Stimulated activated CD8-positive, alpha-beta memory T cell treated with anti-CD3 and anti-CD28 coated beads, Interleukin-7, amount 100 ng/mL, for 24 hours (primary cell): ENCODE data around the gene CDCP1.
"Not testable (repeated sequence)": the region's sequence is repeated elsewhere in the genome, so short reads cannot be mapped to it uniquely, and the experiment has no call there.

Source experiments
- DNase-seq: peaks from one replicate; pipeline ENCODE4 v3.0.0-alpha.2; 2020; ENCODE audit warnings: low read depth

Gene CDCP1

GRCh38 chr3:45055032-45055410, 91.2 kb downstream of the CDCP1 start:
- DNase-seq: no peak

GRCh38 chr3:45054196-45054857, 91.9 kb downstream of the CDCP1 start:
- DNase-seq: no peak

DNA sequence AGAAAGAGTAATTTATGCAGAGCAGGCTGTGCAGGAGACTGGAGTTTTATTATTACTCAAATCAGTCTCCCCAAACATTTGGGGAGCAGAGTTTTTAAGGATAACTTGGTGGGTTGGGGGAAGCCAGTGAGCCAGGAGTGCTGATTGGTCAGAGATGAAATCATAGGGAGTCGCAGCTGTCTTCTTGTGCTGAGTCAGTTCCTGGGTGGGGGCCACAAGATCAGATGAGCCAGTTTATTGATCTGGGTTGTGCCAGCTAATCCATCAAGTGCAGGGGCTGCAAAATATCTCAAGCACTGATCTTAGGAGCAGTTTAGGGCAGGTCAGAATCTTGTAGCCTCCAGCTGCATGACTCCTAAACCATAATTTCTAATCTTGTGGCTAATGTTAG, 92.4 kb downstream of the CDCP1 start:
- DNase-seq: not testable (repeated sequence)

- DNase-seq: no peak
Measured at GRCh38 chr3:45051685-45052084, 94.5 kb downstream of the CDCP1 start.

GRCh38 chr3:45049807-45050206, 96.4 kb downstream of the CDCP1 start:
- no peak for DNase-seq

DNA sequence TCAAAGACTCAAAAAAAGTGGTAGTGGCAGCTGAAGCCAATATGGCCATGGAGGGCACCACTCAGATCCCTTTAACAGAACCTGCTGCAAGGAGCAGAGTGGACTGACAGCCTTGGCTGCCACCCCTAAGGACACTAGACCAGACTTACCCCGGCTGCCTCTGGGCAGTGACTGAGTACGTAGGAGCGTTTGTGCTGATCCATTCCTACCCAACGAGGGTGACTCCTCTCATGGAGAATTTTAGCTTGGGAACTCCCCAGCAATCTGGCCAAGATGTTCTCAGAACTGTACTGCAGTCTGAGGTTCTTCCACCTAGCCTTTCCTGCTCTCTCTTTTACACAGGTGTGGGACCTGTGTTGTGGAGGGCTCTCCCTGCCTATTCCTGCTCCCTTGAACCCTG, 97.9 kb downstream of the CDCP1 start:
- no peak for DNase-seq

DNA sequence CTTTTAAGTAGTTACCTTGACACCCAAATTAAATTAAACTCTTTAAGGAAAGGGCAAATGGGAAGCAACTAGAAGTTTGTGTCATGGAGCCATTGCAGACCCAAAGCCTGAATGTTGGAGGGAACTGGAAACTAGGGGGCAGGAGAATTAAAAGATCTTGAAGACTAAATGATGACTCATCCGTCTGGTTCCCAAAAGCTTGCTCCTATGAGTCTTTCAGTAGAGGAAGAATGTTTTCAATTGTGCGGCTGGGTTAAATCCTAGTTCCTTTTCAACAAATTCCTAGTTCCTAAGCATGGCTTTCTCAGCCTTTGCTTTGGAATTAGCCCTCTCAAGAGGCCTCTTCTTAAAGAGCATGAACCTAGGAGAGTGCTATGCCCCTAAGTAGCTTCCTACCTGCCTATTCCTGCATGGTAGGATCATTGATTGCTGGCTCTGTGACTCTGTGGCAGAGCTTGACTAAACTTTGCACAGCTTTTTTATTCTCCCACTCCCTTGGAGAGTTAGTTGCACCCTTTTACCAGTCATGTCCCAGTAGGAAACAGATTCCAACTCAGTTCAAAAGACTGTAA, 102.4 kb downstream of the CDCP1 start:
- no peak for DNase-seq

DNA sequence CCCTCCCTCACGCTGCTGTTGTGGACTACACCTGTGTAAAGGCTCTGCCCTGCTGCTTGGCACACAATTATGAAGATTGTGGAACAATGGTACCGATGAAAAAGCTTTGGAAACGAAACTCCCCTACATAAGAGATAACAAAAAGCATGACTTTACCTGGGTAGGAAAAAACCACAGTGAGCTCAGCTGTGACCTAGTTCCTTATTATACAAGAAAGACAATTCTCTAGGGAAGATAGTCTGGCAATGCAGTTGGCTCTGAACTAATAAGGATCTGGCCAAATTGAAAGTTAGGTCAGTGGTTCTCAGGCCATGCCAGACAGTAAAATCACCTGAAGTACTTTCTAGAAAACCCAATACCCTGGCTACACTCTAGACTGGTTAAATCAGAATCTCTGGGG, 104.0 kb downstream of the CDCP1 start:
- DNase-seq: no peak

DNA sequence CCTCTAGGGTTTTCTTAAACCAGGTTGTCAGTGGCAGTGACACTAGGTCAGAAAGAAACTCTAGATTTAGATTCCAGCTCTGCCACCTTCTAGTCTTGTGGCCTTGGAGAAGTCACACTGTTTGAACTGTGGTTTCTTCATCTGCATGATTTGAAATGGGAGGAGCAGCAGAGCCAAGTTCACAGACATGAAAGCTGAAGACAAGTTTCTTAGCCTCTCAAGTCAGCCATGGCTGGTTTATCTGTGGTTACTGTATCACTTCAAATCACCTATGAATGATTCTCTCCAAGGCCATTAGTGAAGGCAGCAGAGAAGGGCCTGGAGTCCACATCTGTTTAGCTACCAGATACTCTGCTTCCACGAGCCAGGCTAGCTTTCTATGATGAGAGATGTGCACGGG, 104.5 kb downstream of the CDCP1 start:
- no peak for DNase-seq

DNA sequence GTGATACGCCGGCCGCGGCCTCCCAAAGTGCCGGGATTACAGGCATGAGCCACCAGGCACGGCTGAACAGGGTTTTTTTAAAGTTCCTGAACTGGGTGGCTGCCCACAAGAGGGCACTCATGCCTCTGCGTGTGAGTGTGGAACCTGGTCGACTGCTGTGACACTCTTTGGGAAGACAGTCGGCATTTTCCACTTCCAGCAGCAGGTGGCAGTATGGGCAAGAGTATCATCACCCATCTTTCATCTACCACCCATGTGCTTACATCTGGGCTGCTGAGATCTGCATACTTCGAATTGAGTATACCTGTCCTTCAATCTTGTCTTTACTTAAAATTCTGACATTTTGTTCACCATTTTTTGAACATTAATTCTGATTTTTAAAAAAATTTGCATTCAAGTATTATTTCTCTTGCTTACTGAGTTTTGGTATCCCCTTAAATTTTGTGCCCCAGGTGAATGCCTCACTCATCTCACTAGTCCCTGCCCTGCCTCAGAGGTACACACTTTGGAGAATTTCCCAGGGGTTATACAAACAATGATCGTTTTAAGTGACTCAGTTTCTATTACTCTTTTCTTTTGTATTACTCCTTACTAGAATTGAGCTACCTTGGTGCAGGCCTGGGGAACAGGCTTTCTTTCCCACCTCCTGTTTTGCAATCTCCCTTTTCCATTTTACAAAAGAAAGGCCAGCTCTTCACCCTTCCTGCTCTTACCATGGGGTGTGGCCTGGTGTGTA, 108.3 kb downstream of the CDCP1 start:
- DNase-seq: peak; percentile 78

GRCh38 chr3:45035441-45036301, 110.5 kb downstream of the CDCP1 start:
- no peak for DNase-seq

DNA sequence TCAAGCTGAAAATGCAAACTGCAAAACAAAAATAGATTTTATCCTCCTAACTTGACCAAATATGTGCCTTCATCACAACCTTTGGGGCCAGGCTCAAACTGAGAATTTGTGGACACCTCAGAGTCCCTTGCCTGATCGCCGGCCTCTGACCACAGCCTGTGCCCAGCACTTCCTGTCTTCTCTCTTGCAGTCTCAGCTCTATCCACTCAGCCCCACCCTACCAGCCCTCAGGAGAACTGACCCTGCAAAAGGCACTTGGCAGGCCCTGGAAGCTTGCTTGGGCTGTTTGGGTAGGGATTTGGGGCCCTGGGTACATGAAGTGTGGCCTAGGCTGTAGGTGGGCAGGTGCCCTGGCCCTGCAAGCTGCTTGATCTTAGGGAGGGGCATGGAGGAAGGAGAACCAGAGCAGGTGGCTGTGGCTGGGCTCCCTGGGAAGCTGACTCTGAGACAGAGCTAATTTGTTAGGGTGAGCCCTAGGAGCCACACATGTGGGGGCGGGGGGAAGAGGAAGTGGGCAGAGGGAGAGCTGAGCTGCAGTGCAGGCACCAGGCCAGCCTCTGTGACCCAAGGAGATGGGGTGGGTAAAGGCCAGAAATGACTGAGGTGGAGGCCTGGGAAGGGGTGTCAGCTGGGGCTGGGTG, 111.4 kb downstream of the CDCP1 start:
- DNase-seq: no peak

DNA sequence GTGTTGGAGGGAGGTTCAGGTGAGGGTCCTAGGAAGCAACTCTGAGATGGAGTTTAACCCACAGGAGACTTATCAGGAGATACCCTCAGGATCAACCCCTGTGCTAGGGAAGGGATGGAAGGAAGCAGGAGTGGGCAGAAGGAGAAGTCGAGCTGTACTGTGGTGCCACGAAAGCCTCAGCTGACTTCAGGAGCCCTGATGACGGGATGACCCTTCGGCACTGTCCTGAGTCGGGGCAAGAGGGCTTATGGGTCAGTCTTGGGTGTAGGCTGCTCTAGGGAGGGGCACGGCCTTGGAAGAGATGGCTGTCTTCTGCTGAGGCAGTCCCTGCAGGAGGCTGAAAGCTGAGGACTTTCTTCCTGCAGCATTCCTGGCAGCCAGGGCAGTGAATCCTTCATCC, 112.4 kb downstream of the CDCP1 start:
- DNase-seq: no peak
